ENCODE data around the gene BLMH. TPM values are rescaled to one million over a fixed set of nuclear protein-coding genes. Genes with fewer than 3 reads are reported as not detected.

The BLMH gene
- total RNA-seq, 4 donors from 2014 or later = 17.5 to 31.7 (median 27.1) TPM

- no peak overlapping the region for H3K4me3 ChIP-seq (replicated peaks in 1 of 3)
- peaks cover 16 to 17% of the 10 kb centered on the region in 2 donors for H3K36me3 ChIP-seq
- H3K4me1 ChIP-seq = no peaks in the 10 kb centered on the region
- no peak for DNase-seq
- 96% methylated on average over 5 of the region's 5 CpGs for whole genome bisulfite sequencing, 2 donors
- no peak overlapping the region for H3K27ac ChIP-seq
- TF ChIP-seq POLR2A (IDR thresholded peaks at IDR 0.05) (no peak), CTCF (IDR thresholded peaks at IDR 0.05) (no peak)
- no peaks in the 10 kb centered on the region for H3K9me3 ChIP-seq
- intact Hi-C loops (cut with DNase I) = no loop called here
- no peaks in the 10 kb centered on the region for H3K27me3 ChIP-seq
Measured at GRCh38 chr17:30249460-30249859, 42.3 kb downstream of the BLMH start.

- Histone ChIP-seq H3K27me3 (no peaks in the 10 kb centered on the region), H3K4me1 (no peaks in the 10 kb centered on the region), H3K27ac (no peak overlapping the region), H3K36me3 (peaks cover 16 to 17% of the 10 kb centered on the region in 2 donors), H3K4me3 (replicated peaks in 1 of 3) (no peak overlapping the region), H3K9me3 (no peaks in the 10 kb centered on the region)
- intact Hi-C loops (cut with DNase I) = no loop called here
- no peak for TF ChIP-seq POLR2A (IDR thresholded peaks at IDR 0.05)
- no peak for TF ChIP-seq CTCF (IDR thresholded peaks at IDR 0.05)
- peak; percentile 8 to 9 for DNase-seq
- WGBS, 2 donors = 72 to 91% methylated on average over 2 of the region's 2 CpGs
Measured at GRCh38 chr17:30248786-30249185, 43.0 kb downstream of the BLMH start.

GRCh38 chr17:30246460-30246859, 45.3 kb downstream of the BLMH start:
- 89 to 96% methylated on average over 7 of the region's 7 CpGs for WGBS, 2 donors
- H3K4me1 ChIP-seq = no peaks in the 10 kb centered on the region
- peaks cover 16 to 17% of the 10 kb centered on the region in 2 donors for H3K36me3 ChIP-seq
- intact Hi-C loops (cut with DNase I) = no loop called here
- no peaks in the 10 kb centered on the region for H3K27me3 ChIP-seq
- no peak overlapping the region for H3K4me3 ChIP-seq (replicated peaks in 1 of 3)
- no peak for TF ChIP-seq CTCF (IDR thresholded peaks at IDR 0.05)
- no peak for TF ChIP-seq POLR2A (IDR thresholded peaks at IDR 0.05)
- no peak for DNase-seq
- no peak overlapping the region for H3K27ac ChIP-seq
- no peaks in the 10 kb centered on the region for H3K9me3 ChIP-seq

GRCh38 chr17:30244853-30245385, 46.8 kb downstream of the BLMH start:
- H3K36me3 ChIP-seq = peaks cover 16 to 17% of the 10 kb centered on the region in 2 donors
- TF ChIP-seq POLR2A (IDR thresholded peaks at IDR 0.05) = no peak
- TF ChIP-seq CTCF (IDR thresholded peaks at IDR 0.05) = no peak
- 77 to 82% methylated on average over 4 of the region's 4 CpGs for WGBS, 2 donors

GRCh38 chr17:30243568-30243967, 48.2 kb downstream of the BLMH start:
- intact Hi-C loops (cut with DNase I) = no loop called here
- peaks cover 11 to 14% of the 10 kb centered on the region in 2 donors for H3K36me3 ChIP-seq
- H3K4me3 ChIP-seq (replicated peaks in 1 of 3) = no peak overlapping the region
- H3K9me3 ChIP-seq = no peaks in the 10 kb centered on the region
- H3K4me1 ChIP-seq = no peaks in the 10 kb centered on the region
- TF ChIP-seq POLR2A (IDR thresholded peaks at IDR 0.05) = no peak
- no peak for TF ChIP-seq CTCF (IDR thresholded peaks at IDR 0.05)
- no peak overlapping the region for H3K27ac ChIP-seq
- H3K27me3 ChIP-seq = no peaks in the 10 kb centered on the region
- no peak for DNase-seq
- 93 to 96% methylated on average over 8 of the region's 8 CpGs for WGBS, 2 donors

More at GRCh38 chr17:30244853-30245385, 46.8 kb downstream of the BLMH start:
- intact Hi-C loops (cut with DNase I) = no loop called here
- Histone ChIP-seq H3K27ac (no peak overlapping the region), H3K27me3 (no peaks in the 10 kb centered on the region), H3K9me3 (no peaks in the 10 kb centered on the region), H3K4me3 (replicated peaks in 1 of 3) (no peak overlapping the region), H3K4me1 (no peaks in the 10 kb centered on the region)
- DNase-seq = no peak

Data from thyroid gland (tissue), 4 donors.